HG03378 (cell line): ENCODE results near the gene IFIT3.
A peak's percentile ranks its signal among the peaks of the same experiment; 100 is the strongest.

Source experiments
- ATAC-seq: cut with Tn5 transposase; IDR thresholded peaks from one replicate; pipeline ENCODE4 v1.9.1; 2021; ENCODE audit warnings: mild to moderate bottlenecking, moderate library complexity; ENCODE audit not compliant: unreplicated experiment

The IFIT3 gene

DNA sequence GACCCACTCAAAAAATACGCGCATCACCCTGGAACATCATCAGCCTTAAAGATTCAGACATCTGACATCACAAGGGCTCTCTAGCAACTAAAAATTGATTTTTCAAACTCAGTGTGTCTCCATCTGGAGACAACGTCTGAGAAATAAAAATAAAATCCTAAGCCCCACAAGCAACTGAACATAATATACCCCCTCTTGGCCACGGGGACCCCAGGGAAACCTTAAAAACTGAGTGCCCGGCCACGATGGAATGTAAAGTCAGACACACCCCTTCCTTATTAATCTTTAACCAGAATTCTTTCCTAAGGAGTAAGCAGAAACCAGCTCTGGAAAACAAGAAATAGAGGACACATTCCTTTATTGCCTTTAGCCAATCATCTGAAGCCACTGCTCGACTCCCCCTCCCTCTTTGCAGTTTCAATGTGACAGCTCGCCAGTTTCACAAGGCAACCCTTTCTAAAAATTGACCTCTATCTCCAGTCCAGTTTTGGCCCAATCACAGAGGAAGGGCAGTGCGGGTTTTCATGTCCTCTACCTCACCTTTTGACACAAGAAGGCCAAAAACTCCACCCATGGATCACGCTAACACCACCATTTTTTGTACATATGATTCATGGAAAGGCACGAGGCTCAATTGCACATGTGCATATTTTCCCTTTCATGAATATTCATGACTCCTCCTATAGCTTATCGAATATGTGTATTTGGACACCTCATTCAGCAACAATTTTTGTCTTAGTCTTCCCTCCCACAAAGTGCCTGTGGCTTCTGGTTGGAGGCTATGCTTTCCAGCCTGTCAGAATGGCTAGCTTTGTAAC lies 24.2 kb downstream of the IFIT3 start:
- peak; percentile 38 for ATAC-seq

DNA sequence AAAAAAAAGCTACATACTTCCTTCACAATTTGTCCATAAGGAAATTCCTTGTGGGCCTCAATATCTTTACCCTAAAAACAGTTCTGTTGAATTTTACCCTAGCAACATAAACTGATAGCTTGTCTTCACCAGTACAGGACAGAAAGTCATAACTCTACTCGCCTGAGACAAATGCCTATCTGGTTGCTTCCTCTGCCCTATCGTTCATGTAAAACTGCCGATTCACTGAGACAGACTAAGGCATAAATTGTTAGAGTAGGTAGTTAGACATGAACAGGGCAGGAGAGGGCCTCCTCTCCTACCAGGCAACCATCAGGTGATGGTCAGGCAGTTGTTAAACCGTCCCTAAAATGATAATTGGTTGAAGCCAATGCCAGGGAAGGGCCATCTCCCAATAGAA lies 25.0 kb downstream of the IFIT3 start:
- no peak for ATAC-seq

DNA sequence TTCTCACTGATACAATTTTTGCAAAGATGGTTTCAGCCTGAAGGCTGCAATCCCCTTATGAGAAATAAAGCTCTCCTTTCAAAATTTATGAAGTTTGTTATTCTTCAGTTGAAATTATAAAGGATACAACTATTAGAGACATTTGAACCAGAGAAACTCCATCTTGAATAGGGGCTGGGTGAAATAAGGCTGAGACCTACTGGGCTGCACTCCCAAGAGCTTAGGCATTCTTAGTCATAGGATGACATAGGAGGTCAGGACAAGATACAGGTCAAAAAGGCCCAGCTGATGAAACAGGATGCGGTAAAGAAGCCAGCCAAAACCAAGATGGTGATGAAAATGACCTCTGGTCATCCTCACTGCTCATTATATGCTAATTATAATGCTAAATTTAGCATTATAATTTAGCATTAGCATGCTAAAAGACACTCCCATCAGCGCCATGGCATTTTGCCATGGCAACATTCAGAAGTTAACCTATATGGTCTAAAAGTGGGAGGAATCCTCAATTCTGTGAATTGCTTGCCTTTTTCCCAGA lies 27.7 kb downstream of the IFIT3 start:
- ATAC-seq: no peak

DNA sequence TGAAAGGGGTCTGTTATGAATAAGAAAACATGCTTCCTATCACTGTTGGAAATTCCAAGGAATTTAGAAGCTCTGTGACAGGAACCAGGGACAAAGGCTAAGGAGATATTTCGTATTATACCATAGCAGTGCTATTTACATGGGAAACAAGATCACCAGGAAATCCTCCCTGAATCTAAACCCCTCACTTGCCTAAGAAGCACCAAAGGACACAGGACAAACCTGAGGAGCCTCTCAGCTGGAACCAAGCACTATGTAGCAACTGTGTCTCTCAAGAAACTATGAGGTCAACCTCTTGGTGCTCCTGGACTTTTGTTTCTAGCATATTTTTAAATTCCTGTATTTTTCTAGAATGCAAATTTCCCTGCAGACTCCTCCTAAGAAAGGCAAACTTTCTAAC lies 29.3 kb downstream of the IFIT3 start:
- ATAC-seq: no peak

DNA sequence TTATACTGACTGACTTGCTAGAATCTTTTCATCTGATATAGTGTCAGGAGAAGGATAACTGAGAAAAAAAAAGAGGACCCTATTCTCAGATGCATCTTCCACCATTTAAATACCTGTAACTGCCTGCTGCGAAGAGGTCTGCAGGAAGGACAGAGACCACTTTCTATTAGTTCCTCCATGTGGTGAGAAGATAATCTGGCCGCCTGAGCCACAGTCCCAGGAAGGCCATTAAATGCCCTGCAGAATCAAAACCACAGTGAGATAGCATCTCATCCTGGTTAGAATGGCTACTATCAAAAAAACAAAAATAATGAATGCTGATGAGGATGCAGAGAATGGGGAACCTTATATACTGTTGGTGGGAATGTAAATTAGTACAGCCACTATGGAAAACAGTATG lies 30.2 kb downstream of the IFIT3 start:
- ATAC-seq: no peak

DNA sequence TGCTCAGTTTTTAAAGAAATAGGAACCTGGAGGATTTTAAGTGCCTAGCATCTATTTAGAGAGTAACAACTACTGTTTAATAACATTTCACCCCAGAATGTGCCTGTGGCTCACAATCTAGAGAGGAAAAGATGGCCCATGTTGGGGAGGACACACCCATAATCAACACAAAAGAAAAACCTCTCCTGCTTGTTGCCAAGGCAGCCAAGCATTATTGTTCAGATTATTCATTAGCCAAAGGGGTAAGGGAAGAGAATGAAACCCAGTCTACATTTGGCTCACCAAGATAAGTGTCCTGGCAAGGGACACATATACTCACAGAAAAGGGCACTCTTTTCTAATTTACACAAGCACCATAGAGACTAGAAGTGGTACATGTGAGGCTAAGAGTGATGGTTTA lies 32.4 kb downstream of the IFIT3 start:
- ATAC-seq: no peak

DNA sequence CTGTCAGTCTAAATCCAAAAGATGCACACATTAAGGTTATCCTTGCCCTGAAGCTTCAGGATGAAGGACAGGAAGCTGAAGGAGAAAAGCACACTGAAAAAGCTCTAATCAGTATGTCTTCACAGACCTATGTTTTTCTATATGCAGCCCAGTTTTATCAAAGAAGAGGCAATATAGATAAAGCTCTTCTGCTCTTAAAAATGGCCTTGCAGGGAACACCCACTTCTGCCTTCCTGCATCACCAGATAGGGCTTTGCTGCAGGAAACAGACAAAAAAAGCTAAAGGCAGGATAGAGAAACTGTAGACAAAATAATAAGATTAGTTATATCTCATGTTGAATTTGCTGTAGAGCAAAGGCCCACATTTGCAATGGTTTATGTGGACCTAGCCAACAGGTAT lies 35.1 kb downstream of the IFIT3 start:
- no peak for ATAC-seq

DNA sequence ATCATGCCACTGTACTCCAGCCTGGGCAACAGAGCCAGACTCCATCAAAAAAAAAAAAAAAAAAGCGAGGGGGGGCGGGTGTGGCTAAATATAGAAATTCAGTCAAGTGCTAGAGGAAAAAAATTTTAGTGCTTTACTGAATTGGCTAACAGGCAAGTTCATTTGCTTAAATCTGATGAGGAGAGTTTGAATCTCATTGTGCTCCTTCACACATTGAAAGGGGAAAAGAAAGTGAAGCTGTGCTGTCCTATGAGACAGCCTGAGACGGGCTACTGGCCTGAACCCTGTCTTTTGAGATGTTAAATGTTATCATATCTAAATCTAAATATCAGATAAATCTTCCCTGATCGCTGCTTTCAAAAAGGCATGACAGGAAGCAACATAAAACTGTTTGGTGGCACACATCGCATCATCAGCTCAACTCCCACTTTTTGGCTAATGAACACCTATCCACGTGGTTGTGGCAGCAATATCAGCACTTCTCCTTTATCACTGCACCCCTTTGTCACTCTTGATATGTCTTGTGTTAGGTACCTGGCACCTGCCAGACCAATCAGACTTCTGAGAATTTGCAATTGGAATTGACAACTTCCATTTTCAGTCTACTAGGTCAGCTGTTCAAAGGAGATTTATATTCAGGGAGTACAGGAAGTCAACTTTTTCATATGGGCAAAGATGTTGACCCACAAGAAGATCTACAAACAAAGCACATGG lies 36.1 kb downstream of the IFIT3 start:
- no peak for ATAC-seq

DNA sequence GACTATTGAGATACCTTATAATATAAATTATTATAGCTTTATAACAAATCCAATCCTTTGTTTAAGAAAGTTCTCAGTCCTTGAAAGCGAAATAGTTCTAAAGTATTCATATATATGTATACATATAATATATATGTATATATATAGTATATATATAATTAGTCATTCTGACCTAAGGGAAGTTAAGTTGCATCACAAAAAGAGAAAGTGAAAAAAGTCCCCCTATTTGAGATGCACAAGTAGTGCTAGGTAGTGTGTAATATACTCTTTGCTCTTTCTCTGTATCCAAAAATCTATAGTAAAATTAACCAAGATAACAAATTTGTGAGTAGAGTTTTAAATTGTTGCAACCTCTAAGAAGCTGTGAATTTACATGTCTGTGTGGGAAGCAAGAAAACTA lies 36.7 kb downstream of the IFIT3 start:
- ATAC-seq: no peak

DNA sequence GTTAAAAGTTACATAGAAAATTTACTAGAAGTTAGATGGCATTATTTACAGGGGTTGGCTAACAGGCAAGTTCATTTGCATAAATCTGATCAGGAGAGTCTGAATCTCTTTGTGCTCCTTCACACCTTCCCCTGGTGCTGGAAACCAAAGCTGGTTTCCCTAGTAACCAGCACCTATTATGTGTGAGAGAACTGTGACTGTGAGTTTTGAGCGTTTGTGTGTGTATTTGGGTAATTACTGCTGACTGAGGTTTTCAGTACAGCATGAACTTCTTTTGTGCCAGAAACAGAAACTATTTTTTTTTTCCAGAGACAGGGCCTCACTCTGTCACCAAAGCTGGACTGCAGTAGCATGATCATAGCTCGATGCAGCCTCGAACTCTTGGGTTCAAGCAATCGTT lies 39.7 kb downstream of the IFIT3 start:
- ATAC-seq: peak; percentile 72

DNA sequence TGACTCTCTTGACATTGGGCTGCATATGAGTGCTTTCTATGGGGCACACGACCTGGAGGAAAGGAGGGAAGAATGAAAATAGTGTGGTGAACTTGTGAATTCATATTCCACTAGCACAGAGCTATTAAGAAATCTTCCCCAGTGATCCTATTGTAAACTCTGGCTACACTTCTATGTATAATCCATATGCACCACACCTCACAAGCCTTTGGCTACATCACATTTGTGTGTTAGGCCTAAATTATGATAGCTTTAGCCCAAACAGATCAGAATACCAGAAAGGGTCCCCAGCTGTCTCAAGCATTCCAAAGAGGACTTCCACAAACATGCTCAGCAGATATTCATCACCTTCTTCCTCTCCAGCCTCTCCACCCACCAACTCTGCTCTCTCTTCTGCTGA lies 40.3 kb downstream of the IFIT3 start:
- no peak for ATAC-seq

DNA sequence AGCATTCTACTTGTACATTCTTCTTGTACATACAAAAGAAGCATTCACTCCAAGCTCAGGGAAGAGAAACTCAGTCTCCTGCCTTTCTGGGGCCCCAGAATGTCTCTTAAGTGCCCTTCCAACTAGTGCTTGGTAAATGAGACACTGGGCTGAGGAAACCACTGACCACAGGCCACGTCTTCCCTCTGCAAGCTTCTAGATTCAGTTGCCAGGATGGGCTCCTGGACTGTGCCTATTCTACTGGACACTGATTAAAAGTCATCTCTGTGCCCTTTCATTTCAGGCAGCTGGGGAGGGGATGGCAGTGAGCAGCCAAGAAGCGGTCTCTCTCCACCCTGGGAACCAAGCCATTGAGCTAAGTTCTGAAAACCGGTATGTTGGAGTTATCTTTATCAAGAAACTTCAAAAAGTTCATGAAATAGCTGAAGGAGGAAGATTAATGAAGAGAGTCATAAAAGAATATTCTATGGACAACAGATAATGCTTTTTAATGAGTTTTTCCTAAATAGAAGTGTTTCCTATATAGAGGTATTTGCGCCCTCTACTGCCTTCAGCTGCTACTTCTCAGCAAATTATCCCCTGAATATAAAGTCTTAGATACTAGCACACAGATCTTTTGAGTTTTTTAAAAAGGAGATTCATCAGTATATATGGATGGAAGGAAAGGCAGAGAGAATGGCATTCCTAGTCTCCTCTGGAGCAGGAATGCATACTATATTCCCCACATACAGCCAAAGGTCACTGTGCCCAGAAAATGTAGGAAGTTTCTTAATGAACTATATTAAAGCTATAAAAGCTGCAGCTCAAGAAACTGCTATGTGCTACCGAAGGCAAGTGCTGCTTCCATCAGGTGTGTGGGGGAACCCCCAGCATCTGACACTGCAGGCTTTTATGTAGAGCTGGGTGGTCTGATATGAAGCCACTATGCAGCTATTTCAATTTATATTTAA lies 41.6 kb downstream of the IFIT3 start:
- ATAC-seq: no peak

DNA sequence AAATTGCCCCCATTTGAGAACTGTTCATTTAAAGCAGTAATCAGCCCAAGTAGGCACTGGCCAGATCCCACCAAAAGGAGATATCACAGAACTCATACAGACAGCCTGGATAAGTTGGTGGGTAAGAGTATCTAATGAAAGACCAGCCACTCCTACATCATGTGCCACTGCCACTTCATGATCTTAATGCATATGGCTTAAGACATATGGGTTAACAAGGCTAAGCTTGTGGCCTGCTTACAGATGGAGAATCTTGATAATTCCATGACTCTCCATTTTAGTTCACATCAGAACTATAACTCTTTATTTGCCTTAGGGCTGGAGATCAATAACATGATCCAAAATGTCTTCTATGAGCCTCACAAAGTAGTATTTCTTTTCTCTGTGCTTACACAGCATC lies 43.3 kb downstream of the IFIT3 start:
- no peak for ATAC-seq

DNA sequence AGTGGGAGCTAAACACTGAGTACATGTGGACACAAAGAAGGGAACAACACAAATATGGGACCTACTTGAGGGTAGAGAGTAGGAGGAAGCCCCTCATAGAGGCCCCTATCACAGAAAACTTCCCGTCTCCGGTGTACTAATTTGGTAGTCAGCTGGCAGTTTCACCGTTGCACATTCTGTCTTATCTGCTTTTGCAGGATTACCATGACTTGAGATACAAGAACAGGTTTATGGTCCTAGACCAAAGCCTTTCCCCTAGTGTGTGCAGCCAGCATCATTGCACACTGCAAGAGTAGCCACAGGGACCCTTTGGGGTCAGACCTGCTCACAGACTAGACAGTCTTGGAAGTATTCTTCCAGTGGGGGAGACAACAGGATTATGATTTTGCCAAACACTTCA lies 44.2 kb downstream of the IFIT3 start:
- ATAC-seq: no peak

DNA sequence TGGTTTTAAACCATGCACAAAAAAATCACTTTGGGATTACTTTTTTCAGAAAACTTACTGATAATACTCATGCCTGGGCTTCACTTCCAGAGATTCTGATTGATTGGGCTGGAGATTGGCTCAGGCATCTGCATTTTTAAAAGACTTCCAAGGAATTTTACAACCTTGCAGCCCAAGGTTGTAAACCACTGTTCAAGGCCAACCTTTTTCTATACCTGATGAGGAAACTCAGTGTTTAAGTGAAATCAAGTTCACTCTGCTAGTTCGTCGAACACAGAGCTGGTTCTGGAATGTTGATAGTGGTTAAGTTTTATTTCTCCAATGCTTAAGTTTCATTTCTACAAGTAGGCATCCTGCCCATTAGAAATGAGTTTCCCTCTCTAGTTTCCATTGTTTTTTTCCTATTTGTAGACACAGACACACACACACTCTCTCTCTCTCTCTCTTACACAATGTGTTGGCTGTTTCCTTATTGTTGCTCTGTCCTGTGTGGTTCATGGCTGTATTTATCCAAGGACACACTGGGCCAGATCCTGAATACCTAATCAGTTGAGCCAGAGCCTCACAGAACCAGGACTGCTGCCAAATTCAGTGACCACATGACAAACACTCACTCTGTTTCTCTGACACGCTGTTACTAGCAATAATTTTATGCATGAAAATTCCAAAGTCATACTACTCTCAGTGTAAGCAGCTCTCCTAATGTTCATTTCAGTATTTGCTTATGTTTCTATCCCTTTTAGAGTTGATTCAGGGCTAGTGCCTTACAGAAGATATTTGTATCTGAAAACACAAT lies 46.3 kb downstream of the IFIT3 start:
- ATAC-seq: no peak

DNA sequence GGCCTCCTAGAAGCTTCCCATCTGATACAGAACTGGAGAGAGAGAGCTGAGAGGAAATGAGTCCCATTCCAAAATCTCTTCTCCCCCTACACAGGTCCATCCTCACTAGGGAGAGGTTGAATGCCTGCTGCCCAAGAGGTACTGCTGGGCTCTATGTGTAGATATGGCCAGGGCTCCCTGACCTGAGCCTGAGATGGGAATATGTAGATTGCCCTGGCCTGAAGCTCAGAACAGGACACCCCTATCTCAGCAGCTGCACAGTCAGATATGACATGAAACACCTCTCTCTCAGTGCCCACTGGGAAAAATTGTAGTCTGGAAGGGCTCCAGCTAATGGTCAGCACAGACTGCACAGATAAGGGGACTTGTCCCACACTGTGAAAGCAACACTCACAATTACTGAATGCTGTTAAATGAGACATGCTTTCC lies 46.9 kb downstream of the IFIT3 start:
- ATAC-seq: no peak

DNA sequence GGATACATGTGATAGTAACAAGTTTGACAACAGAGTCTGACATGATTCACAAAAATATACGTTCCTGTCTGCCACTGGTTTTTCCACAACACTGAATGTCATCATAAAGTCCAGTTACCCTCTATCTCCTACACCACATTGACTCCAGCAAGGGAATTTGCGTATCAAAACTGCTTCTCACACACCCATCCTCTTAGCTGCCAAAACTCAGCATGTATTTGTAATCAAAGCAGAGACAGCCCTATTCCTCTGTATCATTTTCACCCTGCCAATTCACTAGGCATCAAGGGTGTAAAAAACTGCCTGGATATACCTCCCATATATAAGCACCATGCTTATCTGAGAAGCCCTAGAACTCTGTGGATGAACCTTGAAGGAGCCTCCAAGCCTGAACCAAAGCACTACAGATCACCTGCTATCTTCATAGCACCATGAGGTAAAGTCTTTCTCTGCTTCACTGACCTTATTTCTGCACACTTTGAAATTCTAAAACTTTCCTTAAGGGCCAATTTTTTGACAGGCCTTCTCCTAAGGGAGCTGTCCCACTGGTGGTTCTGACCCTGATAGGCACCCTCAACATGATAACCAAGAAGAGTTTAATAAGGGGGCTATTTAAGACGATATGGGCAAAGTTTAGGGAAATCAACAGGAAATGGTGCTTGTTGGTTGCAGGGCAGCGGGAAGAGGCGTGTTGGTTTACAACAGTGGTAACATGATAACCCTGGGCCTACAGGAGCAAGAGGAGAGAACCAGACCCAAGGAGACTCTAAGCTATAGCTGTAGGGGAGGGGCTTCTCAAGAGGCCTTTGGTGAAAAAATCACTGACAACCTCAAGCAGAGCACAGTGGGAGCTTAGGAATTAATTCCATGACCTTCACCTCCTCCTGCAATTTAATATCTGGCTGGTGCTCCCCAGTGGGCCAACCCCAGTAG lies 50.2 kb downstream of the IFIT3 start, which contains the start of gene IFIT1B:
Gene IFIT1B (plus strand): TSS at position 352 of the 933 bp plus-strand sequence. CDS start 80 bp downstream, at position 432.
- ATAC-seq: no peak

DNA sequence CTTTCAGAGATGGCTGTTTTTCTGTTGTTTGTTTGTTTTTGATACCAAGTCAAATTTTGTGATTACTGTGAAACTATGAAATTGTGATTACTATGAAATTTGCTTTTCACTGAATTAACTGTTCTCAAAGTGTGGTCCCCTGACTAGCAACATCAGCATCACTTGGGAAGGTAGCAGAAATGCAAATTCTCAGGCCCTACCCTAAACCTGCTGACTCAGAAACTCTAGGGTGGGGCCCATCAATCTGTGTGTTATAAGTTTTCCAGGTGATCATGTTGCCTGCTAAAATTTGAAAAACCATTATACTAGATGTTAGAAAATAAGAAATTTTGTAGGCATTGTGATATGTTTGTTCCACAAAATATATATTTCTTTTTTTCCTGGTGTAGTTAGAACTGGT lies 51.3 kb downstream of the IFIT3 start:
- no peak for ATAC-seq

DNA sequence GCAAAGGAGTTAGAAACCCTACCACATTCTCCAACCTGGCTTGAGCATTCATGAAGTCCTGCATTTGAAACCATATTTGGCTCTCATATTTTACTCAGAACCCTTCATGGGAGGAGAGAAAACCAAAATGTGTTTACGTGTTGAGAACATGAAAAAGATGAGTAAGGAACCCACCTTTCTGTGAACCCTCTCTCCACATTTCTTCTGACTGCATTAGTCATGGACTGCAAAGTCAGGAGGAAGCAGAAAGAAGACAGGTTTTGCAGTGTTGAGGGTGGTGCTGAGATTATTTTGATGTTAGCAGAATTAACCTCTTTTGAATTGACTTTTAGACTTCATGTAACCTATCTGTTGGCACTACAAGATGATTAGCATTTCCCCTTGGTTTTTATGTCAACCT lies 55.0 kb downstream of the IFIT3 start:
- no peak for ATAC-seq
